GM23338 (cell line): ENCODE results near the gene PPL. TPM values are rescaled to one million over a fixed set of nuclear protein-coding genes. Genes with fewer than 3 reads are reported as not detected.

Experiments used
- ATAC-seq: fragments of 200-7000 bp; cut with Tn5 transposase; 3 replicates; pipeline ENCODE4 v1.9.1; 2020
- DNase-seq: peaks from one replicate; pipeline ENCODE4 v3.0.0-alpha.2; 2015; ENCODE audit warnings: low spot score
- H2AFZ ChIP-seq: fragments of 200-600 bp; sonication (generic); 2 replicates; pipeline ENCODE4 v1.8.0; 2016; ENCODE audit warnings: antibody characterized with exemption, mild to moderate bottlenecking, moderate library complexity
- H3F3A ChIP-seq: fragments of 200-600 bp; sonication (generic); replicated peaks from 2 replicates; pipeline ENCODE4 v1.8.0; 2017; ENCODE audit warnings: antibody characterized with exemption, mixed run types, low read depth
- H3K27ac ChIP-seq: fragments of 200-600 bp; sonication (generic); 2 replicates; pipeline ENCODE4 v1.6.1; 2016; ENCODE audit warnings: low read depth
- H3K27me3 ChIP-seq: fragments of 200-600 bp; sonication (generic); 2 replicates; pipeline ENCODE4 v1.8.0; 2016; ENCODE audit warnings: mild to moderate bottlenecking, mixed run types, moderate library complexity; ENCODE audit not compliant: insufficient read depth
- H3K36me3 ChIP-seq: fragments of 200-600 bp; sonication (generic); 2 replicates; pipeline ENCODE4 v1.8.0; 2016; ENCODE audit warnings: mild to moderate bottlenecking; ENCODE audit not compliant: insufficient read depth
- H3K4me1 ChIP-seq: fragments of 200-600 bp; sonication (generic); 2 replicates; pipeline ENCODE4 v1.8.0; 2016; ENCODE audit warnings: mild to moderate bottlenecking, moderate library complexity; ENCODE audit not compliant: insufficient read depth
- H3K4me2 ChIP-seq: fragments of 200-600 bp; sonication (generic); 2 replicates; pipeline ENCODE4 v1.7.1; 2017; ENCODE audit warnings: mixed run types
- H3K4me3 ChIP-seq: fragments of 200-600 bp; sonication (generic); 2 replicates; pipeline ENCODE4 v1.6.1; 2016; ENCODE audit warnings: mixed run types
- H3K79me2 ChIP-seq: fragments of 200-600 bp; sonication (generic); replicated peaks from 2 replicates; pipeline ENCODE4 v1.8.0; 2017; ENCODE audit warnings: mild to moderate bottlenecking; ENCODE audit not compliant: insufficient read depth
- H3K9me2 ChIP-seq: fragments of 200-600 bp; sonication (generic); 2 replicates; pipeline ENCODE4 v1.8.0; 2017; ENCODE audit not compliant: insufficient read depth
- H4K20me1 ChIP-seq: fragments of 200-600 bp; sonication (generic); replicated peaks from 2 replicates; pipeline ENCODE4 v1.8.0; 2017; ENCODE audit warnings: mild to moderate bottlenecking; ENCODE audit not compliant: insufficient read depth
- H3K27ac Mint-ChIP-seq: 2 replicates; pipeline ENCODE4 v1.8.0; 2020; ENCODE audit warnings: inconsistent platforms, mild to moderate bottlenecking, moderate library complexity, mixed read lengths
- H3K27me3 Mint-ChIP-seq: 3 replicates; pipeline ENCODE4 v1.8.0; 2022; ENCODE audit warnings: low read depth, mild to moderate bottlenecking, moderate library complexity, mixed read lengths, inconsistent platforms; ENCODE audit not compliant: insufficient read depth, poor library complexity
- H3K36me3 Mint-ChIP-seq: 3 replicates; pipeline ENCODE4 v1.8.0; 2021; ENCODE audit warnings: low read depth, mild to moderate bottlenecking, inconsistent platforms, moderate library complexity, mixed read lengths
- H3K4me1 Mint-ChIP-seq: 3 replicates; pipeline ENCODE4 v1.8.0; 2020; ENCODE audit warnings: mild to moderate bottlenecking, inconsistent platforms, mixed read lengths
- H3K4me3 Mint-ChIP-seq: 3 replicates; pipeline ENCODE4 v1.8.0; 2021; ENCODE audit warnings: moderate library complexity, mild to moderate bottlenecking, inconsistent platforms, mixed read lengths
- H3K9me3 Mint-ChIP-seq: 3 replicates; pipeline ENCODE4 v1.8.0; 2020; ENCODE audit warnings: moderate library complexity, mild to moderate bottlenecking, inconsistent platforms, mixed read lengths
- CREB1 ChIP-seq: fragments of 250-450 bp; sonication (Bioruptor Pico); IDR thresholded peaks from 2 replicates; pipeline ENCODE4 v1.5.0; 2020; ENCODE audit warnings: low read depth, mild to moderate bottlenecking, moderate library complexity
- CTCF ChIP-seq, 2 experiments: fragments of 200-600 bp in 1 of 2; sonication (generic) in 1 of 2; conservative IDR thresholded peaks; 2 replicates each; pipeline versions ENCODE4 v1.5.1 to v1.6.1; 2016 to 2017; ENCODE audit warnings: antibody characterized with exemption in 2 of 2, low read depth in 2 of 2, mild to moderate bottlenecking in 2 of 2, moderate library complexity in 1 of 2
- ETS1 ChIP-seq: IDR thresholded peaks from 2 replicates; pipeline ENCODE4 v1.6.1; 2016; ENCODE audit warnings: antibody characterized with exemption
- EZH2 ChIP-seq: fragments of 200-600 bp; sonication (generic); IDR thresholded peaks from one replicate; pipeline ENCODE4 v1.8.0; 2017; ENCODE audit warnings: antibody characterized with exemption, mild to moderate bottlenecking, low read depth; ENCODE audit not compliant: unreplicated experiment
- EZH2phosphoT487 ChIP-seq: fragments of 200-600 bp; sonication (generic); IDR thresholded peaks from one replicate; pipeline ENCODE4 v1.8.1; 2018; ENCODE audit warnings: antibody characterized with exemption; ENCODE audit not compliant: unreplicated experiment
- JUNB ChIP-seq: IDR thresholded peaks from one replicate; pipeline ENCODE4 v1.6.1; 2016; ENCODE audit warnings: antibody characterized with exemption; ENCODE audit not compliant: unreplicated experiment
- NANOG ChIP-seq: IDR thresholded peaks from 2 replicates; pipeline ENCODE4 v1.6.1; 2016; ENCODE audit warnings: antibody characterized with exemption, borderline replicate concordance
- POLR2AphosphoS5 ChIP-seq: IDR thresholded peaks from 2 replicates; pipeline ENCODE4 v1.6.1; 2016; ENCODE audit warnings: antibody characterized with exemption, low read depth
- STAT1 ChIP-seq: IDR thresholded peaks from one replicate; pipeline ENCODE4 v1.6.1; 2016; ENCODE audit warnings: antibody characterized with exemption; ENCODE audit not compliant: unreplicated experiment
- ZNF114 ChIP-seq: fragments of 250-450 bp; sonication (Bioruptor Pico); IDR thresholded peaks from 2 replicates; pipeline ENCODE4 v1.5.0; 2020; ENCODE audit warnings: mild to moderate bottlenecking, moderate library complexity
- ZNF462 ChIP-seq: fragments of 250-450 bp; sonication (Bioruptor Pico); IDR thresholded peaks from 2 replicates; pipeline ENCODE4 v1.5.0; 2020; ENCODE audit warnings: mild to moderate bottlenecking, moderate library complexity
- polyA plus RNA-seq: library from polyadenylated mRNA; unstranded; fragments of >200 nt; fragmentation: Nextera tagmentation; extraction: Ambion mirVana; gene quantifications from 2 replicates; pipeline ENCODE4 v1.2.1, GENCODE V29; 2016
- total RNA-seq: library from RNA; depleted of rRNA; stranded (reverse); fragments of >200 nt; shearing (Covaris generic); gene quantifications from 2 replicates; pipeline ENCODE4 v1.2.3, GENCODE V29; 2014

PPL gene
- total and polyA plus RNA-seq, 2 experiments from 2014 or later = 10.6 to 31.7 TPM

- TF ChIP-seq POLR2AphosphoS5 (no peak), STAT1 (no peak), JUNB (no peak), ETS1 (no peak), NANOG (no peak), CTCF (conservative IDR thresholded peaks at IDR 0.05; ENCODE audit: low read depth in 2 of 2) (no peak)
Measured at GRCh38 chr16:4926928-4927327, 10.0 kb downstream of the PPL start (continued).

GRCh38 chr16:4925791-4926190 is 11.2 kb downstream of the PPL start:
- no peak overlapping the region for H3K27ac Mint-ChIP-seq
- Histone ChIP-seq H4K20me1 (0 out of 2 replicates have a peak, but pooled peaks cover 6% of the 10 kb centered on the region), H2AFZ (no peak overlapping the region), H3K27me3 (no peaks in the 10 kb centered on the region), H3K79me2 (peaks cover 16% of the 10 kb centered on the region), H3K4me1 (no peaks in the 10 kb centered on the region), H3K9me2 (no peaks in the 10 kb centered on the region), H3K27ac (peak overlapping the region; percentile 78; the same call in 1 of the 2 replicates), H3K4me3 (no peak overlapping the region), H3K36me3 (no peaks in the 10 kb centered on the region), H3K4me2 (no peak overlapping the region), H3F3A (no peaks in the 10 kb centered on the region)
- no peak for DNase-seq
- H3K27me3 Mint-ChIP-seq = peaks cover 7% of the 10 kb centered on the region
- H3K4me1 Mint-ChIP-seq = peaks cover 21% of the 10 kb centered on the region
- peaks cover 21% of the 10 kb centered on the region for H3K36me3 Mint-ChIP-seq
- TF ChIP-seq ZNF114 (CRISPR knock-in tag) (no peak), EZH2phosphoT487 (no peak)
- H3K9me3 Mint-ChIP-seq = peaks cover 13% of the 10 kb centered on the region
- ATAC-seq = no peak
- H3K4me3 Mint-ChIP-seq = no peak overlapping the region

GRCh38 chr16:4925293-4925607 is 11.7 kb downstream of the PPL start:
- Mint-ChIP-seq H3K9me3 (peaks cover 13% of the 10 kb centered on the region), H3K27ac (0 out of 2 replicates have a peak overlapping the region, but pooled peaks have one; percentile 17), H3K4me3 (no peak overlapping the region), H3K4me1 (peaks cover 21% of the 10 kb centered on the region), H3K36me3 (peaks cover 21% of the 10 kb centered on the region), H3K27me3 (peaks cover 6% of the 10 kb centered on the region)
- Histone ChIP-seq H3F3A (no peaks in the 10 kb centered on the region), H4K20me1 (0 out of 2 replicates have a peak, but pooled peaks cover 6% of the 10 kb centered on the region), H3K27ac (peak overlapping the region; percentile 78), H3K4me2 (0 out of 2 replicates have a peak overlapping the region, but pooled peaks have one; percentile 32), H3K4me3 (no peak overlapping the region), H2AFZ (no peak overlapping the region), H3K9me2 (no peaks in the 10 kb centered on the region), H3K36me3 (no peaks in the 10 kb centered on the region), H3K4me1 (no peaks in the 10 kb centered on the region), H3K79me2 (peaks cover 16% of the 10 kb centered on the region), H3K27me3 (no peaks in the 10 kb centered on the region)
- ATAC-seq (no peak), DNase-seq (no peak)
- TF ChIP-seq EZH2 = no peak
- no peak for TF ChIP-seq CREB1
- no peak for TF ChIP-seq POLR2AphosphoS5
- no peak for TF ChIP-seq EZH2phosphoT487
- TF ChIP-seq ZNF462 (CRISPR knock-in tag) = no peak
- TF ChIP-seq NANOG = no peak
